Measurements from ENCODE around the gene GRK3. TPM values are rescaled to one million over a fixed set of nuclear protein-coding genes. Genes with fewer than 3 reads are reported as not detected.
"Not testable (repeated sequence)": the region's sequence is repeated elsewhere in the genome, so short reads cannot be mapped to it uniquely, and the experiment has no call there.

The GRK3 gene
- total RNA-seq, 1 donor from 2014 or later: 1.1 TPM

GRCh38 chr22:25531677-25532076, 32.8 kb upstream of the GRK3 start:
- peaks cover 15% of the 10 kb centered on the region for H3K9me3 Mint-ChIP-seq (ENCODE audit: unreplicated experiment)
- H3K4me3 Mint-ChIP-seq (ENCODE audit: unreplicated experiment); H3K4me1 Mint-ChIP-seq (ENCODE audit: unreplicated experiment); DNase-seq (ENCODE audit: extremely low spot score, unreplicated experiment); H3K36me3 Mint-ChIP-seq (ENCODE audit: unreplicated experiment); H3K27ac Mint-ChIP-seq (ENCODE audit: unreplicated experiment): not testable (repeated sequence)
- H3K27me3 Mint-ChIP-seq (ENCODE audit: unreplicated experiment): peaks cover 11% of the 10 kb centered on the region

- no peaks in the 10 kb centered on the region for H3K4me1 Mint-ChIP-seq (ENCODE audit: unreplicated experiment)
- no peak for DNase-seq (ENCODE audit: extremely low spot score, unreplicated experiment)
- no peak overlapping the region for H3K4me3 Mint-ChIP-seq (ENCODE audit: unreplicated experiment)
- H3K9me3 Mint-ChIP-seq (ENCODE audit: unreplicated experiment): peaks cover 15% of the 10 kb centered on the region
- no peak overlapping the region for H3K27ac Mint-ChIP-seq (ENCODE audit: unreplicated experiment)
- H3K27me3 Mint-ChIP-seq (ENCODE audit: unreplicated experiment): peaks cover 11% of the 10 kb centered on the region
- no peak for TF ChIP-seq CTCF (IDR thresholded peaks at IDR 0.05)
- no peaks in the 10 kb centered on the region for H3K36me3 Mint-ChIP-seq (ENCODE audit: unreplicated experiment)
These were observed 29.8 kb upstream of the GRK3 start for GRCh38 chr22:25534724-25535123.

GRCh38 chr22:25536589-25536988, 27.9 kb upstream of the GRK3 start:
- Mint-ChIP-seq H3K27me3 (ENCODE audit: unreplicated experiment) (peaks cover 7% of the 10 kb centered on the region), H3K4me3 (ENCODE audit: unreplicated experiment) (no peak overlapping the region), H3K9me3 (ENCODE audit: unreplicated experiment) (peaks cover 13% of the 10 kb centered on the region), H3K4me1 (ENCODE audit: unreplicated experiment) (no peaks in the 10 kb centered on the region), H3K27ac (ENCODE audit: unreplicated experiment) (no peak overlapping the region), H3K36me3 (ENCODE audit: unreplicated experiment) (no peaks in the 10 kb centered on the region)
- TF ChIP-seq CTCF (IDR thresholded peaks at IDR 0.05): no peak
- DNase-seq (ENCODE audit: extremely low spot score, unreplicated experiment): no peak

- Mint-ChIP-seq H3K4me1 (ENCODE audit: unreplicated experiment) (peaks cover 4% of the 10 kb centered on the region), H3K9me3 (ENCODE audit: unreplicated experiment) (peaks cover 10% of the 10 kb centered on the region), H3K27me3 (ENCODE audit: unreplicated experiment) (peaks cover 1% of the 10 kb centered on the region), H3K4me3 (ENCODE audit: unreplicated experiment) (no peak overlapping the region), H3K36me3 (ENCODE audit: unreplicated experiment) (no peaks in the 10 kb centered on the region), H3K27ac (ENCODE audit: unreplicated experiment) (no peak overlapping the region)
- no peak for TF ChIP-seq CTCF (IDR thresholded peaks at IDR 0.05)
- DNase-seq (ENCODE audit: extremely low spot score, unreplicated experiment): no peak
These were observed 24.1 kb upstream of the GRK3 start for GRCh38 chr22:25540166-25540907.

- Mint-ChIP-seq H3K4me3 (ENCODE audit: unreplicated experiment) (no peak overlapping the region), H3K36me3 (ENCODE audit: unreplicated experiment) (no peaks in the 10 kb centered on the region), H3K9me3 (ENCODE audit: unreplicated experiment) (peaks cover 9% of the 10 kb centered on the region), H3K4me1 (ENCODE audit: unreplicated experiment) (peaks cover 4% of the 10 kb centered on the region), H3K27ac (ENCODE audit: unreplicated experiment) (no peak overlapping the region), H3K27me3 (ENCODE audit: unreplicated experiment) (peaks cover 8% of the 10 kb centered on the region)
- DNase-seq (ENCODE audit: extremely low spot score, unreplicated experiment): no peak
- TF ChIP-seq CTCF (IDR thresholded peaks at IDR 0.05): no peak
These were observed 23.4 kb upstream of the GRK3 start for GRCh38 chr22:25540908-25541660.

All from osteocyte (in vitro differentiated cells).